Neural crest cell (in vitro differentiated cells): Measurements from ENCODE around the gene FAM149B1. TPM values are rescaled to one million over a fixed set of nuclear protein-coding genes. Genes with fewer than 3 reads are reported as not detected.

Experiments used
- DNase-seq: peaks from one replicate; pipeline ENCODE4 v3.0.0; 2021; ENCODE audit warnings: low read depth, mixed read lengths, low spot score
- H3K27ac Mint-ChIP-seq: one replicate; pipeline ENCODE4 v1.8.0; 2021; ENCODE audit warnings: mild to moderate bottlenecking, mixed read lengths; ENCODE audit not compliant: unreplicated experiment
- H3K27me3 Mint-ChIP-seq: 2 replicates; pipeline ENCODE4 v1.8.0; 2021; ENCODE audit warnings: low read depth, mild to moderate bottlenecking, mixed read lengths
- H3K36me3 Mint-ChIP-seq: 2 replicates; pipeline ENCODE4 v1.8.0; 2021; ENCODE audit warnings: low read depth, mild to moderate bottlenecking, mixed read lengths
- H3K4me1 Mint-ChIP-seq: 2 replicates; pipeline ENCODE4 v1.8.0; 2021; ENCODE audit warnings: mixed read lengths
- H3K4me3 Mint-ChIP-seq: one replicate; pipeline ENCODE4 v1.8.0; 2021; ENCODE audit warnings: mild to moderate bottlenecking, mixed read lengths
- H3K9me3 Mint-ChIP-seq: 2 replicates; pipeline ENCODE4 v1.8.0; 2021; ENCODE audit warnings: mixed read lengths
- CTCF ChIP-seq: fragments of 200-600 bp; sonication (generic); conservative IDR thresholded peaks from 2 replicates; pipeline ENCODE4 v1.5.0; 2021; ENCODE audit warnings: antibody characterized with exemption, mild to moderate bottlenecking
- total RNA-seq: library from RNA; stranded (reverse); gene quantifications from 2 replicates; pipeline ENCODE4 v1.2.1, GENCODE V29; 2021

The FAM149B1 gene
- total RNA-seq, 1 donor from 2014 or later, result 27.2 TPM

DNA sequence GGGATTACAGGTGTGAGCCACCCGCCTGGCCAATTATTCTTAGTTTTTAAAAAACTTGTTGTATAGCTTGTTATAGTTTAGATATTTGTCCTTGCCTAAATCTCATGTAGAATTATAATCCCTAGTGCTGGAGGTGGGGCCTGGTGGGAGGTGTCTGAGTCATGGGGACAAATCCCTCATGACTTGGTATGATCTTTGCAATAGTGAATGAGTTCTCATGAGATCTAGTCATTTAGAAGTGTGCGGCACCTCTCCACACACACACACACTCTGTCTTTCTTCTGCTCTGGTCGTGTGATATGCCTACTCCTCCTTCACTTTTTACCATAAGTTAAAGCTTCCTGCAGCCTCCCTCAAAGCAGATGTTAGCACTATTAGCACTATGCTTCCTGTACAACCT lies 37.2 kb downstream of the FAM149B1 start:
- H3K27ac Mint-ChIP-seq, result no peak overlapping the region
- H3K27me3 Mint-ChIP-seq, result no peaks in the 10 kb centered on the region
- DNase-seq, result no peak
- H3K9me3 Mint-ChIP-seq, result peaks cover 6% of the 10 kb centered on the region
- H3K36me3 Mint-ChIP-seq, result peaks cover 16% of the 10 kb centered on the region
- no peak overlapping the region for H3K4me3 Mint-ChIP-seq
- no peak for TF ChIP-seq CTCF
- H3K4me1 Mint-ChIP-seq, result no peaks in the 10 kb centered on the region

DNA sequence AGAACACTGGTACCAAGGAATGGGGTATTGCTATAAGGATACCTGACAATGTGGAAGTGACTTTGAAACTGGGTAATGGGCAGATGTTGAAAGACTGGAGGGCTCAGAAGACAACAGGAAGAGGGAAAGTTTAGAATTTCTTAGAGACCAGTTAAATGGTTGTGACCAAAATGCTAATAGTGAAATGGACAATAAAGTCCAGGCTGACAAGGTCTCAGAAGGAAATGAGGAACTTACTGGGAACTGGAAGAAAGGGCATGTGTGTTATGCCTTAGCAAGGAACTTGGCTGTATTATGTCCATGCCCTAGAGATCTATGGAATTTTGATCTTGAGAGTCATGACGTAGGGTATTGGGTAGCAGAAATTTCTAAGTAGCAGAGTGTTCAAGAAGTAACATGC lies 38.0 kb downstream of the FAM149B1 start:
- no peak for TF ChIP-seq CTCF
- H3K27ac Mint-ChIP-seq, result no peak overlapping the region
- H3K36me3 Mint-ChIP-seq, result peaks cover 16% of the 10 kb centered on the region
- no peaks in the 10 kb centered on the region for H3K27me3 Mint-ChIP-seq
- DNase-seq, result no peak
- H3K4me1 Mint-ChIP-seq, result no peaks in the 10 kb centered on the region
- H3K9me3 Mint-ChIP-seq, result peaks cover 6% of the 10 kb centered on the region
- H3K4me3 Mint-ChIP-seq, result no peak overlapping the region

- DNase-seq, result no peak
- H3K4me3 Mint-ChIP-seq, result no peak overlapping the region
- no peak for TF ChIP-seq CTCF
- no peaks in the 10 kb centered on the region for H3K4me1 Mint-ChIP-seq
- H3K27me3 Mint-ChIP-seq, result no peaks in the 10 kb centered on the region
- peaks cover 6% of the 10 kb centered on the region for H3K9me3 Mint-ChIP-seq
- no peak overlapping the region for H3K27ac Mint-ChIP-seq
- peaks cover 16% of the 10 kb centered on the region for H3K36me3 Mint-ChIP-seq
Measured at GRCh38 chr10:73206385-73206784, 38.5 kb downstream of the FAM149B1 start.

- H3K4me3 Mint-ChIP-seq, result no peak overlapping the region
- H3K36me3 Mint-ChIP-seq, result peaks cover 18% of the 10 kb centered on the region
- no peak for TF ChIP-seq CTCF
Measured at GRCh38 chr10:73207883-73208282, 40.0 kb downstream of the FAM149B1 start.

DNA sequence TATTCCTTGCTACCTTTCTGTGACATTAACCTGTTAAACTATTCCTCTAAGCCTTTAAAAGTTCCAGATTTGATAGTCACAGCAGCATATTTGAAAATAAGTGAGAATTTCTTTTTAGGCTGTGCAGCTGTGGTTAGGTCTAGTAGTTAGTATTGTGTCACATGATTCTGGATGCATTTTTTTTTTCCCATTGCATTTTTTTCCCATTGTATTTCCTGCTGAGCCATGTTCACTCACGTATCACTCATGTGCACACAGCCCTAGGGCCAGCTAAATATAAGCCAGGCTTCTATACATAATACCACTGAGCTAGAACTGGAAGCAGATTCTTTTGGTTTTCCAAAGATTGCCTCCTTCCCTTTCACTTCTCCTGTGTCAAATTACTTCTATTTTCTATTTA lies 41.8 kb downstream of the FAM149B1 start:
- Mint-ChIP-seq H3K4me1 (no peaks in the 10 kb centered on the region), H3K4me3 (no peak overlapping the region), H3K36me3 (peaks cover 20% of the 10 kb centered on the region), H3K9me3 (peaks cover 6% of the 10 kb centered on the region), H3K27me3 (no peaks in the 10 kb centered on the region), H3K27ac (no peak overlapping the region)
- DNase-seq, result no peak
- no peak for TF ChIP-seq CTCF

More at GRCh38 chr10:73207883-73208282, 40.0 kb downstream of the FAM149B1 start:
- no peak for DNase-seq
- Mint-ChIP-seq H3K27ac (no peak overlapping the region), H3K27me3 (no peaks in the 10 kb centered on the region), H3K9me3 (peaks cover 6% of the 10 kb centered on the region), H3K4me1 (no peaks in the 10 kb centered on the region)
